Cardiac fibroblast (primary cell): ENCODE results near the gene C1orf116.

Experiments used
- DNase-seq, 2 donors: peaks; one replicate each; pipeline versions ENCODE4 v3.0.0 to v3.0.0-alpha.2; 2010; ENCODE audit warnings: low read depth in 2 of 2
- H3K4me3 ChIP-seq, 2 donors: replicated peaks in 1 of 2; 1 replicate in 1 of 2; 2 replicates in 1 of 2; pipeline ENCODE4 v1.5.1; 2011; ENCODE audit warnings: low read depth in 2 of 2, low read length in 2 of 2, mild to moderate bottlenecking in 2 of 2, moderate library complexity in 1 of 2
- TF ChIP-seq, protein P1 (sequence below): IDR thresholded peaks from one replicate; pipeline ENCODE4 v1.5.1; 2011; ENCODE audit warnings: low read depth, mild to moderate bottlenecking, low read length, inconsistent platforms

The C1orf116 gene

DNA sequence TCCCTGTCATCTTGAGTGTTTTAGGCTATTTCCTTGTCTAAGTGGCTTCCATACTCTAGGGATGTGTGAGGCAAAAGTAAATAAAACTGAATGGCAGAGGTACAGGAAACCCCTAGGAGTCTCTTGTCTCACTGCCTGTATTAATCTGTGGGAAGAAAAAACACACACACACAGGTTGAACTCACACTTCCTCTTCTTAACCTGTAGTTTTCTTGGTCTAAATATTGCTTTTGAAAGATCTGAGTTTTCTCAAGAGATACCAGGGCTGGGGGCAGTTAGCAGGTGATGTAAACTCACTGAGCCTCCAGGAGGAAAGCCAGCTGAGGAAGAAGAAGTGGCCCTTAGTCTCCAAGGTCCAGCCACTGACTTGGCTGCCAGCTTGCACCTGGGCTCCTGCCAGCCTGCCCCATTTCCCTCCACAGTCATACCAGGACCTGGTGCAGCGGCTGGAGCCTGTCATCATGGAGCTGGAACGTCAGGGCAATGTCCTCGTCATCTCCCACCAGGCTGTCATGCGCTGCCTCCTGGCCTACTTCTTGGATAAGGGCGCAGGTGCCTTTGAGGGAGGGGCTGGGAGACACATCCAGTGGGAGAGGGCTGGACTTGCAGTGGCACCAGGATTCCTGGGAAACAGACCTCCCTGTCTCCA, 37.4 kb upstream of the C1orf116 start:
- H3K4me3 ChIP-seq, result no peak overlapping the region
- TF ChIP-seq, protein P1, sequence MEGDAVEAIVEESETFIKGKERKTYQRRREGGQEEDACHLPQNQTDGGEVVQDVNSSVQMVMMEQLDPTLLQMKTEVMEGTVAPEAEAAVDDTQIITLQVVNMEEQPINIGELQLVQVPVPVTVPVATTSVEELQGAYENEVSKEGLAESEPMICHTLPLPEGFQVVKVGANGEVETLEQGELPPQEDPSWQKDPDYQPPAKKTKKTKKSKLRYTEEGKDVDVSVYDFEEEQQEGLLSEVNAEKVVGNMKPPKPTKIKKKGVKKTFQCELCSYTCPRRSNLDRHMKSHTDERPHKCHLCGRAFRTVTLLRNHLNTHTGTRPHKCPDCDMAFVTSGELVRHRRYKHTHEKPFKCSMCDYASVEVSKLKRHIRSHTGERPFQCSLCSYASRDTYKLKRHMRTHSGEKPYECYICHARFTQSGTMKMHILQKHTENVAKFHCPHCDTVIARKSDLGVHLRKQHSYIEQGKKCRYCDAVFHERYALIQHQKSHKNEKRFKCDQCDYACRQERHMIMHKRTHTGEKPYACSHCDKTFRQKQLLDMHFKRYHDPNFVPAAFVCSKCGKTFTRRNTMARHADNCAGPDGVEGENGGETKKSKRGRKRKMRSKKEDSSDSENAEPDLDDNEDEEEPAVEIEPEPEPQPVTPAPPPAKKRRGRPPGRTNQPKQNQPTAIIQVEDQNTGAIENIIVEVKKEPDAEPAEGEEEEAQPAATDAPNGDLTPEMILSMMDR, result no peak
- DNase-seq, result no peak

DNA sequence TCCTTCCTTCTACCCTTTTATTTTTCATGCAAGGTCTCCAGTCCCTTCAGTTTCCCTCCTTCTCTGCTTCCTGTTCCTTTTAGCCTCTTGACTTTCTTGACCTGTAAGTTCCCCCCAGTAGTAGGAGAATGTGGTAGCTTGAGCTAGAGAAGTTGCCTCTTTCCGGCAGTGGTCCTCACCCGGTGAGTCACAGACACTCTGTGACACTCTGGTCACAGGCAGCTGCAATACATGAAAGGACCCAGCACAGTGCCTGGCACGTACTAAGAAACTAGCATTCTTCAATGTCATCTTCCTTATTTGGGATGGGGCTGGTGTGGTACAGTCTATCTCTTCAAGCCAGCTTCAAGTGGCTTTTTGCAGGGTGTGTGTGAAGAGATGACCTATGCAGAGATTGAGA, 36.5 kb upstream of the C1orf116 start:
- H3K4me3 ChIP-seq, result no peak overlapping the region
- DNase-seq, result no peak
- TF ChIP-seq, protein P1, result no peak

DNA sequence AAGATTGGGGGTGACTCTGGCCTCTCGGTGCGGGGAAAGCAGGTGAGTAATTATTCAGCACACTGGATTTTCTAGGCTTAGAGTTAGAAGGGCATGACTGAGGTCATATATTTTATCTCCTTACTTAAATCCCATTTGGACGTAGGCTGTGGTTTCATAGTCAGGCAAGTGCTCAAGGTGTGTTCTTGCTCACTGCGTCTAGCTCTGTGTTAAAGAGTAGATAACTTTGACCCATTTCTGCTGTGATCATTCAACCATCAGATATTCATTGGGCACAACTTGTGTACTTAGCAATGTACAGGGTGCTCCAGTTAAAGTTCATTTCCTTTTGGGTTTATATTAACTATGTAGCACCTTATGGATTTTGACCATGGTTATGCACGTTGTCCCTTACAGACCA, 35.1 kb upstream of the C1orf116 start:
- DNase-seq, result no peak
- no peak overlapping the region for H3K4me3 ChIP-seq
- TF ChIP-seq, protein P1, result no peak

DNA sequence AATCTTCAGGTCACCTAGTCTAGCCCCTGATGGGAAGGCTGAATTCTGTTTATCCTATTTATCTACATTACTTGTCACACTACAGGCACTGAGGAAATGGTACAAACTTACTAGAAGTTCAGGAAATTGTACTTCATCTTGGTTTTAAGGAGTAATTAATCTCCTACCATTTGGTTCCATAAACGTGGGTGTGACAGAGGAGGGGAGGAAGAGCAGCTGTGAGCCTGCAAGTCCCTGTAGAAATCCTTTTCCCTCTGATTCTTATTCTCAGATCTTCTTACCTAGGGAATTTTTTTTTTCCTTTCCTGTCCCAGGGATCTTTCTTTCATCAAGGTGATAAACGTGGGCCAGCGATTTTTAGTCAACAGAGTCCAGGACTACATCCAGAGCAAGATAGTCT, 34.6 kb upstream of the C1orf116 start:
- H3K4me3 ChIP-seq, result no peak overlapping the region
- no peak for DNase-seq
- TF ChIP-seq, protein P1, result no peak

DNA sequence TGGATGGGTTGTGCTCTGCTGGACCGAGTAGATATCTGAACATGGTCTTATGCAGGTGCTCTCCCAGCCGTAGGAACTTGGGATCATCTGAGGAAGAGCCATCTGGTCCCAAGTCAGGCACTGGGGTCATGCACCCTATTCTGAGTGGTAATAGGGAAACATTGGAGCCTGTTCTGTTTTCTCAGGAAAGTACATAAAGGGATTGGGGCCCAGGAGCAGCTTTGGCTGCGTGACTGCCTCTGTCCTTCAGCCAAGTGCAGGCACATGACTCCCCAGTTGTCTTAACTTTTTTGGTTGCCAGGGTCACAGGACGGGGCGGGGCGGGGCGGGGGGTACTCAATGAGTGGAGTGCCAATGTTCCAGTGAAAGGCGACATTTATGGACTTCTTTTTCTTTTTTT, 32.0 kb upstream of the C1orf116 start:
- TF ChIP-seq, protein P1, result no peak
- H3K4me3 ChIP-seq, result no peak overlapping the region
- no peak for DNase-seq

DNA sequence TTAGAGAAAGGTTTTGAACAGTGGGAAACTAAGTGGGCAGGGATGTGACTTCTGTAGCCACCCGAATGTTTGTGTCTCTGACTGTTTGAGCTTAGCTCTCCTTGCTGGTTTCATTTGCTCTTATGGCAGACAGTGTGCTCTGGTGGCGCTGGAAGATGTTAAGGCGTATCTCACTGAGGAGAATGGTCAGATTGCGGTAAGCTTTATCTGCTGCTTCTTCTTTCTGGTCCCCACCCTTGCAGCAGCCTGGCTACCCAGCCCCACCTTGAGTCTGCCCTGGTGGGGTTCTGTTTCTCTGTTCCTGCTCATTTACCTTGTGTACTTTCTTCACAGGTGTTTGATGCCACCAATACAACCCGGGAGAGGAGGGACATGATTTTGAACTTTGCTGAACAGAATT, 30.5 kb upstream of the C1orf116 start:
- no peak for DNase-seq
- no peak overlapping the region for H3K4me3 ChIP-seq
- TF ChIP-seq, protein P1, result no peak

DNA sequence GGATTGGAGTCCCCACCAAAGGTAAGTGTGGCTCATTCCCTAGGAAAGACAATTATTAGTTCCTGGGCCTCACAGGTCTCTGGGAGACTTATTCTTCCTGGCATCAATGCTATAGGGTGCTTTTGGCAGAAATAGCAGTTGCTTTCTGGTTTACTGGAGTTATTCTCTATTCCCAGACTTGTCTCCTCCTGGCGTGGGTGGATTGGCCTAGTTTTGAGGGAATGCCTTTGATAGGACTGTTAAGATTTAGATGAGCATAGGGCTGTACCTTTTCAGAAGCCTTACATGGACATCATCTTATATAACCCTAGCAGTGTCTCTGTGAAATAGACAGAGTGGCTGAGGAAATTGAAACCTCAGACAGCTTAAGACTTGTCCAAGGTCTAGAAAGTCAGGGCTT, 29.5 kb upstream of the C1orf116 start:
- H3K4me3 ChIP-seq, result no peak overlapping the region
- DNase-seq, result no peak
- TF ChIP-seq, protein P1, result no peak
